Measurements from ENCODE around the gene HPCA.

GRCh38 chr1:32861904-32862695 lies 24.2 kb upstream of the HPCA start:
- TF ChIP-seq, protein P1, sequence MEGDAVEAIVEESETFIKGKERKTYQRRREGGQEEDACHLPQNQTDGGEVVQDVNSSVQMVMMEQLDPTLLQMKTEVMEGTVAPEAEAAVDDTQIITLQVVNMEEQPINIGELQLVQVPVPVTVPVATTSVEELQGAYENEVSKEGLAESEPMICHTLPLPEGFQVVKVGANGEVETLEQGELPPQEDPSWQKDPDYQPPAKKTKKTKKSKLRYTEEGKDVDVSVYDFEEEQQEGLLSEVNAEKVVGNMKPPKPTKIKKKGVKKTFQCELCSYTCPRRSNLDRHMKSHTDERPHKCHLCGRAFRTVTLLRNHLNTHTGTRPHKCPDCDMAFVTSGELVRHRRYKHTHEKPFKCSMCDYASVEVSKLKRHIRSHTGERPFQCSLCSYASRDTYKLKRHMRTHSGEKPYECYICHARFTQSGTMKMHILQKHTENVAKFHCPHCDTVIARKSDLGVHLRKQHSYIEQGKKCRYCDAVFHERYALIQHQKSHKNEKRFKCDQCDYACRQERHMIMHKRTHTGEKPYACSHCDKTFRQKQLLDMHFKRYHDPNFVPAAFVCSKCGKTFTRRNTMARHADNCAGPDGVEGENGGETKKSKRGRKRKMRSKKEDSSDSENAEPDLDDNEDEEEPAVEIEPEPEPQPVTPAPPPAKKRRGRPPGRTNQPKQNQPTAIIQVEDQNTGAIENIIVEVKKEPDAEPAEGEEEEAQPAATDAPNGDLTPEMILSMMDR (IDR thresholded peaks at IDR 0.05 in 8 of 11, conservative IDR thresholded peaks at IDR 0.05 in 3 of 11): no peak
- no peak for TF ChIP-seq POLR2AphosphoS5 (IDR thresholded peaks at IDR 0.05)
